ENCODE data around the gene ALKBH7.

ALKBH7 gene

GRCh38 chr19:6402058-6402457 lies 29.5 kb downstream of the ALKBH7 start:
- DNase-seq (ENCODE audit: low read depth) = no peak

- DNase-seq (ENCODE audit: low read depth) = peak; percentile 36
Observed at GRCh38 chr19:6402837-6403608, 30.4 kb downstream of the ALKBH7 start.

- no peak for DNase-seq (ENCODE audit: low read depth)
Observed at GRCh38 chr19:6406401-6406800, 33.8 kb downstream of the ALKBH7 start.

- DNase-seq (ENCODE audit: low read depth) = no peak
Observed at GRCh38 chr19:6409346-6409745, 36.8 kb downstream of the ALKBH7 start.

GRCh38 chr19:6412061-6412446 lies 39.5 kb downstream of the ALKBH7 start:
- no peak for DNase-seq (ENCODE audit: low read depth)

- DNase-seq (ENCODE audit: low read depth) = no peak
Observed at GRCh38 chr19:6412447-6413091, 40.0 kb downstream of the ALKBH7 start.

GRCh38 chr19:6413291-6413690 lies 40.7 kb downstream of the ALKBH7 start:
- no peak for DNase-seq (ENCODE audit: low read depth)

- DNase-seq (ENCODE audit: low read depth) = no peak
Observed at GRCh38 chr19:6413721-6414643, 41.4 kb downstream of the ALKBH7 start.

GRCh38 chr19:6414793-6415590 lies 42.4 kb downstream of the ALKBH7 start:
- DNase-seq (ENCODE audit: low read depth) = no peak

- DNase-seq (ENCODE audit: low read depth) = no peak
Observed at GRCh38 chr19:6415591-6416190, 43.1 kb downstream of the ALKBH7 start.

GRCh38 chr19:6416658-6417405 lies 44.2 kb downstream of the ALKBH7 start:
- no peak for DNase-seq (ENCODE audit: low read depth)

GRCh38 chr19:6417713-6418561 lies 45.3 kb downstream of the ALKBH7 start:
- no peak for DNase-seq (ENCODE audit: low read depth)

- no peak for DNase-seq (ENCODE audit: low read depth)
Observed at GRCh38 chr19:6418562-6418932, 46.0 kb downstream of the ALKBH7 start.

GRCh38 chr19:6421075-6422014 lies 48.8 kb downstream of the ALKBH7 start:
- DNase-seq (ENCODE audit: low read depth) = no peak

- no peak for DNase-seq (ENCODE audit: low read depth)
Observed at GRCh38 chr19:6423499-6424194, 51.1 kb downstream of the ALKBH7 start.

GRCh38 chr19:6424195-6424938 lies 51.8 kb downstream of the ALKBH7 start, which contains the start of gene KHSRP:
KHSRP (minus strand) TSS chr19:6424811; CDS start chr19:6424701, 110 bp downstream.
- DNase-seq (ENCODE audit: low read depth) = no peak
